Hindlimb muscle (tissue), 1 donor: Measurements from ENCODE around the gene GPR17. TPM values are rescaled to one million over a fixed set of nuclear protein-coding genes. Genes with fewer than 3 reads are reported as not detected.
A peak's percentile ranks its signal among the peaks of the same experiment; 100 is the strongest.

Experiments
- DNase-seq: peaks from one replicate; pipeline ENCODE4 v3.0.0-alpha.2; 2013
- polyA plus RNA-seq: library from polyadenylated mRNA; unstranded; fragments of 120-200 nt; gene quantifications from one replicate; pipeline ENCODE4 v1.2.1, GENCODE V29; 2013; ENCODE audit not compliant: insufficient read length

Gene GPR17
- polyA plus RNA-seq, 1 donor, result 2.9 TPM

- DNase-seq, result no peak
These were observed 49.8 kb downstream of the GPR17 start for GRCh38 chr2:127695491-127696472.

- no peak for DNase-seq
These were observed 51.7 kb downstream of the GPR17 start for GRCh38 chr2:127697482-127698180.

GRCh38 chr2:127698553-127699355, 52.8 kb downstream of the GPR17 start:
- DNase-seq, result no peak

GRCh38 chr2:127700527-127701192, 54.7 kb downstream of the GPR17 start:
- DNase-seq, result no peak

GRCh38 chr2:127701193-127701650, 55.3 kb downstream of the GPR17 start, which contains the start of gene SFT2D3:
Gene SFT2D3, plus strand, starts transcription at chr2:127701497. Its CDS starts 32 bp downstream, at chr2:127701529.
- DNase-seq, result peak; percentile 93

GRCh38 chr2:127701651-127702394, 55.9 kb downstream of the GPR17 start:
- DNase-seq, result peak; percentile 78

Other genes with a start within 250 kb of the GPR17 start
- 0.93 TPM for gene PROC, start 227.7 kb upstream of the GPR17 start, polyA plus RNA-seq
- gene IWS1, start 119.7 kb upstream of the GPR17 start, polyA plus RNA-seq, result 41.8 TPM
- 1.4 TPM for gene MYO7B, start 110.5 kb upstream of the GPR17 start, polyA plus RNA-seq
- gene LIMS2, start 29.4 kb downstream of the GPR17 start, polyA plus RNA-seq, result 52.6 TPM
- gene SFT2D3, start 55.3 kb downstream of the GPR17 start, polyA plus RNA-seq, result not detected
- gene WDR33, start 165.0 kb downstream of the GPR17 start, polyA plus RNA-seq, result 28.3 TPM
- gene POLR2D, start 212.0 kb downstream of the GPR17 start, polyA plus RNA-seq, result 49.3 TPM
- 14.8 TPM for gene AMMECR1L, start 239.8 kb downstream of the GPR17 start, polyA plus RNA-seq